Liver (tissue), 9 donors: ENCODE data around the gene SLIT3. TPM values are rescaled to one million over a fixed set of nuclear protein-coding genes. Genes with fewer than 3 reads are reported as not detected.

Source experiments
- DNase-seq: peaks from one replicate; pipeline ENCODE4 v3.0.0-alpha.2; 2017; ENCODE audit warnings: low spot score
- H3K27ac ChIP-seq, 2 donors: one replicate each; pipeline ENCODE4 v1.7.0; 2013; ENCODE audit warnings: inconsistent platforms in 2 of 2, low read length in 2 of 2, control low read depth in 1 of 2, low read depth in 1 of 2, mild to moderate bottlenecking in 1 of 2
- H3K27me3 ChIP-seq, 4 donors: one replicate each; pipeline versions ENCODE4 v1.6.1 to v1.7.0; 2013; ENCODE audit warnings: low read length in 3 of 4, inconsistent platforms in 1 of 4, mild to moderate bottlenecking in 1 of 4, moderate library complexity in 1 of 4; ENCODE audit not compliant: control insufficient read depth in 4 of 4, insufficient read depth in 4 of 4
- H3K36me3 ChIP-seq, 4 donors: one replicate each; pipeline versions ENCODE4 v1.6.1 to v1.7.0; 2013; ENCODE audit warnings: low read length in 3 of 4, mild to moderate bottlenecking in 3 of 4, low read depth in 1 of 4, moderate library complexity in 1 of 4; ENCODE audit not compliant: control insufficient read depth in 4 of 4, insufficient read depth in 3 of 4
- H3K4me1 ChIP-seq, 4 donors: one replicate each; pipeline versions ENCODE4 v1.6.1 to v1.7.0; 2013; ENCODE audit warnings: low read length in 3 of 4, mild to moderate bottlenecking in 3 of 4, moderate library complexity in 1 of 4; ENCODE audit not compliant: control insufficient read depth in 4 of 4, insufficient read depth in 4 of 4
- H3K4me3 ChIP-seq, 3 donors: one replicate each; pipeline versions ENCODE4 v1.6.1 to v1.7.0; 2013; ENCODE audit warnings: low read length in 3 of 3, control low read depth in 1 of 3, low read depth in 1 of 3, mild to moderate bottlenecking in 1 of 3
- H3K9ac ChIP-seq, 2 donors: one replicate each; pipeline ENCODE4 v1.7.0; 2013; ENCODE audit warnings: low read length in 2 of 2, mild to moderate bottlenecking in 2 of 2, moderate library complexity in 2 of 2, control low read depth in 1 of 2, low read depth in 1 of 2
- H3K9me3 ChIP-seq, 4 donors: one replicate each; pipeline versions ENCODE4 v1.6.1 to v1.7.0; 2013; ENCODE audit warnings: low read length in 3 of 4; ENCODE audit not compliant: control insufficient read depth in 4 of 4
- ATF3 ChIP-seq: IDR thresholded peaks from 2 replicates; pipeline ENCODE4 v1.6.1; 2016; ENCODE audit warnings: antibody characterized with exemption
- CTCF ChIP-seq: fragments of 150-350 bp; IDR thresholded peaks from 2 replicates; pipeline ENCODE4 v1.5.1; 2017; ENCODE audit warnings: improper control_type of control experiment, low read depth, low read length; ENCODE audit not compliant: missing input control
- EGR1 ChIP-seq, 2 donors: IDR thresholded peaks; 2 replicates each; pipeline ENCODE4 v1.6.1; 2016 to 2018; ENCODE audit warnings: antibody characterized with exemption in 2 of 2, low read depth in 2 of 2
- FOXA1 ChIP-seq: IDR thresholded peaks from 2 replicates; pipeline ENCODE4 v1.6.1; 2016; ENCODE audit warnings: antibody characterized with exemption
- FOXA2 ChIP-seq: IDR thresholded peaks from 2 replicates; pipeline ENCODE4 v1.6.1; 2016; ENCODE audit warnings: antibody characterized with exemption
- GABPA ChIP-seq, 2 donors: IDR thresholded peaks in 1 of 2; conservative IDR thresholded peaks in 1 of 2; 2 replicates each; pipeline ENCODE4 v1.6.1; 2016; ENCODE audit warnings: antibody characterized with exemption in 2 of 2, mild to moderate bottlenecking in 1 of 2, moderate library complexity in 1 of 2
- HNF4A ChIP-seq, 2 donors: conservative IDR thresholded peaks; 2 replicates each; pipeline ENCODE4 v1.6.1; 2016; ENCODE audit warnings: antibody characterized with exemption in 2 of 2, mild to moderate bottlenecking in 2 of 2
- HNF4G ChIP-seq: IDR thresholded peaks from 2 replicates; pipeline ENCODE4 v1.6.1; 2016; ENCODE audit warnings: antibody characterized with exemption
- JUND ChIP-seq, 2 donors: IDR thresholded peaks; 2 replicates each; pipeline ENCODE4 v1.6.1; 2016; ENCODE audit warnings: antibody characterized with exemption in 2 of 2
- MAX ChIP-seq: IDR thresholded peaks from 2 replicates; pipeline ENCODE4 v1.6.1; 2016; ENCODE audit warnings: antibody characterized with exemption
- NR2F2 ChIP-seq: IDR thresholded peaks from 2 replicates; pipeline ENCODE4 v1.6.1; 2016; ENCODE audit warnings: antibody characterized with exemption
- RAD21 ChIP-seq, 2 donors: IDR thresholded peaks; 2 replicates each; pipeline ENCODE4 v1.6.1; 2016; ENCODE audit warnings: antibody characterized with exemption in 2 of 2, mild to moderate bottlenecking in 2 of 2
- REST ChIP-seq: IDR thresholded peaks from 2 replicates; pipeline ENCODE4 v1.6.1; 2016; ENCODE audit warnings: antibody characterized with exemption, mild to moderate bottlenecking
- RXRA ChIP-seq, 2 donors: IDR thresholded peaks; 2 replicates each; pipeline ENCODE4 v1.6.1; 2017 to 2018; ENCODE audit warnings: antibody characterized with exemption in 2 of 2, mild to moderate bottlenecking in 1 of 2
- SP1 ChIP-seq: IDR thresholded peaks from 2 replicates; pipeline ENCODE4 v1.6.1; 2018; ENCODE audit warnings: antibody characterized with exemption, mild to moderate bottlenecking
- TAF1 ChIP-seq: conservative IDR thresholded peaks from 2 replicates; pipeline ENCODE4 v1.6.1; 2016; ENCODE audit warnings: antibody characterized with exemption, mild to moderate bottlenecking
- YY1 ChIP-seq: IDR thresholded peaks from 2 replicates; pipeline ENCODE4 v1.6.1; 2016; ENCODE audit warnings: antibody characterized with exemption, mild to moderate bottlenecking
- ZBTB33 ChIP-seq: IDR thresholded peaks from 2 replicates; pipeline ENCODE4 v1.6.1; 2016; ENCODE audit warnings: antibody characterized with exemption
- WGBS: extraction: QIAGEN DNeasy Blood & Tissue Kit; methylation state at CpG from one replicate; pipeline ENCODE4 v1.1.7; 2013; 5-methylcytosine and 5-hydroxymethylcytosine counted together
- polyA plus RNA-seq, 2 donors: library from polyadenylated mRNA; stranded (reverse) in 1 of 2; unstranded in 1 of 2; fragments of 200-250 nt in 1 of 2; fragments of >200 nt in 1 of 2; fragmentation: Nextera tagmentation in 1 of 2; extraction: Ambion mirVana in 1 of 2; gene quantifications; one replicate each; pipeline versions ENCODE4 v1.2.1 to v1.2.3, GENCODE V29; 2013 to 2015
- total RNA-seq, 2 donors: library from RNA; depleted of rRNA; stranded (reverse); fragments of >200 nt; gene quantifications; one replicate each; pipeline ENCODE4 v1.2.3, GENCODE V29; 2014
- donor health status: healthy.
- donor health status: healthy.
- donor health status: healthy.
- donor health status: healthy.
- donor health status: healthy.

Gene SLIT3
- total and polyA plus RNA-seq, 4 donors: 0.61 to 1.3 (median 0.91) TPM

DNA sequence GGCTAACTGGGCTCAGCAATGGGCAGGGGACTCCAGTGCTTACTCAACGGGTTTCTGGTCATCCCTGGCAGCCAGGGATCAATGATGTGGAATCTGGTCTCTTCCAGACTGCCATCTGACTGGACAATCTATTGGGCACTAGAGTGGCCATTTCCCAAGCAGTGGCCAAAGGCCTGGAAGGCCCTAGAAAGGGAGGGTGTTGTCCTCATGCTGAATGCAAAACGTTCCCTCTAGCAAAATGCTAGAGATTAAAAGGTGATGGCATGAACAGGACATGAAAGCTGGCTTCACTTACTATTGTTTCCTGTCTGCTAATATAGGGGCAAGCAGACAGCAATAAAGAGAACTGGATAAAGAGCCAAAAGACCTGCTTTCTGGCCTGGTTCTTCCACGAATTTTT lies 467.6 kb downstream of the SLIT3 start:
- 33% methylated on average over 3 of the region's 3 CpGs for WGBS
- Histone ChIP-seq H3K27me3 (peaks cover 0 to 3% (median 0%) of the 10 kb centered on the region in 4 donors), H3K36me3 (no peaks in the 10 kb centered on the region)

More for the DNA sequence above, 467.6 kb downstream of the SLIT3 start:
- no peaks in the 10 kb centered on the region for H3K9me3 ChIP-seq
- no peak for DNase-seq
- H3K4me3 ChIP-seq: no peak overlapping the region
- TF ChIP-seq TAF1: no peak
- TF ChIP-seq SP1: no peak
- TF ChIP-seq FOXA2: no peak
- no peak for TF ChIP-seq YY1
- no peak for TF ChIP-seq JUND (IDR thresholded peaks at IDR 0.05)
- TF ChIP-seq EGR1 (IDR thresholded peaks at IDR 0.05; ENCODE audit: low read depth in 2 of 2): no peak
- no peak for TF ChIP-seq RXRA (IDR thresholded peaks at IDR 0.05)
- TF ChIP-seq ZBTB33: no peak
- TF ChIP-seq REST: no peak
- TF ChIP-seq HNF4G: no peak
- TF ChIP-seq CTCF: no peak
- no peak for TF ChIP-seq RAD21 (IDR thresholded peaks at IDR 0.05)
- no peak for TF ChIP-seq MAX
- no peak for TF ChIP-seq HNF4A (conservative IDR thresholded peaks at IDR 0.05)
- no peak for TF ChIP-seq GABPA (IDR thresholded peaks at IDR 0.05 in 1 of 2, conservative IDR thresholded peaks at IDR 0.05 in 1 of 2)
- no peak for TF ChIP-seq ATF3
- TF ChIP-seq FOXA1: no peak
- TF ChIP-seq NR2F2: no peak
- no peaks in the 10 kb centered on the region for H3K4me1 ChIP-seq
- no peak overlapping the region for H3K27ac ChIP-seq
- H3K9ac ChIP-seq: no peak overlapping the region
